ENCODE measurements around the gene DGLUCY. TPM values are rescaled to one million over a fixed set of nuclear protein-coding genes. Genes with fewer than 3 reads are reported as not detected.
"Not testable (repeated sequence)": the region's sequence is repeated elsewhere in the genome, so short reads cannot be mapped to it uniquely, and the experiment has no call there.

The DGLUCY gene, protein sequence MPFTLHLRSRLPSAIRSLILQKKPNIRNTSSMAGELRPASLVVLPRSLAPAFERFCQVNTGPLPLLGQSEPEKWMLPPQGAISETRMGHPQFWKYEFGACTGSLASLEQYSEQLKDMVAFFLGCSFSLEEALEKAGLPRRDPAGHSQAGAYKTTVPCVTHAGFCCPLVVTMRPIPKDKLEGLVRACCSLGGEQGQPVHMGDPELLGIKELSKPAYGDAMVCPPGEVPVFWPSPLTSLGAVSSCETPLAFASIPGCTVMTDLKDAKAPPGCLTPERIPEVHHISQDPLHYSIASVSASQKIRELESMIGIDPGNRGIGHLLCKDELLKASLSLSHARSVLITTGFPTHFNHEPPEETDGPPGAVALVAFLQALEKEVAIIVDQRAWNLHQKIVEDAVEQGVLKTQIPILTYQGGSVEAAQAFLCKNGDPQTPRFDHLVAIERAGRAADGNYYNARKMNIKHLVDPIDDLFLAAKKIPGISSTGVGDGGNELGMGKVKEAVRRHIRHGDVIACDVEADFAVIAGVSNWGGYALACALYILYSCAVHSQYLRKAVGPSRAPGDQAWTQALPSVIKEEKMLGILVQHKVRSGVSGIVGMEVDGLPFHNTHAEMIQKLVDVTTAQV
- 97.5 TPM for total RNA-seq

DNA sequence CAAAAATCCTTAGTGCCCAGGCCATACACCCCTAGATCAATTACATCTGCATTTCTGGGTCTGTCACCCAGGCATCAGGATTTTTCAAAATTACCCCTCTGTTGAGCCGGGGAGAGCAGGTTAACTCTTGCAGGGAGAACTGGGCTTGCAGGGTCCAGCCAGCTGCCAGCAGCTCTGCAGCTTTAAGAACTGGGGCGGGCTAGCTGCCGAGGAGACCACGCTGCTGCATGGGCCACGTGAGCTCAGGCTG is at the start of gene DGLUCY:
Gene DGLUCY, plus strand, starts transcription at position 245 of the 250 bp plus-strand sequence. CDS start 46,222 bp downstream, outside the sequence.
- no peak for DNase-seq (ENCODE audit: low read depth in 2 of 3, low spot score in 2 of 3)

DNA sequence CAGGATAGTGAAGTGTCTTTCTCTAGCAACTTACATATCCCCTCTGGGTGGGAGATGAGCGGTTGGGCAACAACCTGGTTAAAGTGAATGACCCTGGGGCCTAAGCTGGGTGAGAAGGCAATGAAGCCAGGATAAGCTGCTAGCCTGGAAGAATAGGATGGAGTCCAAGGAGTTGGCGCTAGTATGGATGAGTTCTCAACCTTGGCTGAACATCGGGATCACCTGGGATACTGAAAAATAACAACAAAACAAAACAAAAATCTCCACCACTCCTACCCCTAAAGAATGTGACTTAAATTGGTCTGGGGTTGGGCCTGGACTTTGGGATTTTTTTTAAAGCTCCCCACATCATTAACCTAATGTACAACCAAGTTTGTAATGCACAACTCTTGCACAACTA is 48.6 kb upstream of the DGLUCY start:
- no peak for DNase-seq (ENCODE audit: low read depth in 2 of 3, low spot score in 2 of 3)

DNA sequence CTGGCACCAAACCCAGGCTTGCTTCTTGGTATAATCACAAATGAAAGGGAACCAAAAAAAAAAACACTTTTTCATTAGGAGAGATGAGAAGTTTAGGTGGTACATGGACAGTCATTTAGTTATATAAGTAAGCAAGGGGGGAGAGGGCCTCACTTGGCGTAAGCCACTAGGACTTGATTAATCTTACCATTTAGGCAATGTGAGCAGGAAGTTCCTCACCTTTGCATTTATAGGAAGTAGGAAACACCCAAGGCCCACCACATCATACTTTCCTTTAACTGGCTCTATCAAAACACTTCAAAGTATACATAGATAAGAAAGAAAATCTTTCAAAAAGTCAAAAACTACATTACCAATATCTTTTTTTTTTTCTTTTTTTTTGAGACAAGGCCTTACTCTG is 46.7 kb upstream of the DGLUCY start:
- no peak for DNase-seq (ENCODE audit: low read depth in 2 of 3, low spot score in 2 of 3)

DNA sequence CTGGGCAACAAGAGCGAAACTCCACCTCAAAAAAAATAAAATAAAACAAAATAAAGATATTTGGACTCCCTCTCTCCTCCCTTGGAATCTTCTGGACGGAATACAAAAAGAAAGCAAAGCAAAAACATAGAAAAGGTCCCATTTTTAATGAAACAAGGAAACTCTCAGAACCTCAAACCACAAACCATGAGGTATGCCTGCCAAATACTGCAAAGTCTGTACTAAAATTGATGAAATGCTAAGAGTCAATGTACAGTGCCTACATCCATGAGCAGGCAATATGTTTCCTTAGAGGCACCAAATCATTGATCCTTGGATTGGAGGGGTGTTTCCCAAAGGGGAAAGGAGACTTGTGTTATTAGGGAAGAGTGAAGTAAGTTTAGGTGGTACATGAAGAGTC is 45.2 kb upstream of the DGLUCY start:
- DNase-seq (ENCODE audit: low read depth in 2 of 3, low spot score in 2 of 3), result peak in 1 of 3 donors; percentile 64

DNA sequence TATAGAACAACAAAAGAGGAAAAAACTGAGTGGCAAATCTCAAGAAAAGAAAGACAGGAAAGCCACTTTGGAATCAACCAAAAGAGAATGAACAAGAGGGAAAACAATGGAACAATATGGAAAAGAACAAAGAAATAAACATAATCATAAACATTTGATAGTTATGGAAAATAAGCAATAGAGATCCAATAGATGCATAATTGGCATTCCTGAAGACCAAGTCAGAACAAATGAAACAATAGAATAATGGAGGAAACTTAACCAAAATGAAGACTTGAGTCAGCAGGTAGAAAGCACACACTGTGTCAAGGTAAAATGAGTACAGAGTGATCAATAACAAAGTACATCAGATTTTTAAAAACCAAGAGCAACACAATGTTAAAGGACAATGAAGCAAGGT is 43.3 kb upstream of the DGLUCY start:
- DNase-seq (ENCODE audit: low read depth in 2 of 3, low spot score in 2 of 3), result no peak

DNA sequence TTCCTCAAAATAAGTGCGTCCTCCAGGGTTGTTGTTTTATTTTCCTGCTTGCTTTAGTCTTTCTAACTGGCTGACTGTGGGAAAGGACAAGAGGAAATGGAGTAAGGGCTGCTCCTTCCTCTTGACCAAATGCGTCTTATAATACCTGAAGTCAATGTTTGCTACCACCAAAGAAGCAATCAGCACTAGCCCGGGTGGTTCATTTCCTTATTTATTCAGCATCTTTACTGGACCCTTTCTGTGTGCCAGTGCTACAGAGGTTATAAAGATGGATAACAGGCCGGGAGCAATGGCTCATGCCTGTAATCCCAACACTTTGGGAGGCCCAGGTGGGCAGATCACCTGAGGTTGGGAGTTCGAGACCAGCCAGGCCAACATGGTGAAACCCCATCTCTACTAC is 38.3 kb upstream of the DGLUCY start:
- no peak for DNase-seq (ENCODE audit: low read depth in 2 of 3, low spot score in 2 of 3)

DNA sequence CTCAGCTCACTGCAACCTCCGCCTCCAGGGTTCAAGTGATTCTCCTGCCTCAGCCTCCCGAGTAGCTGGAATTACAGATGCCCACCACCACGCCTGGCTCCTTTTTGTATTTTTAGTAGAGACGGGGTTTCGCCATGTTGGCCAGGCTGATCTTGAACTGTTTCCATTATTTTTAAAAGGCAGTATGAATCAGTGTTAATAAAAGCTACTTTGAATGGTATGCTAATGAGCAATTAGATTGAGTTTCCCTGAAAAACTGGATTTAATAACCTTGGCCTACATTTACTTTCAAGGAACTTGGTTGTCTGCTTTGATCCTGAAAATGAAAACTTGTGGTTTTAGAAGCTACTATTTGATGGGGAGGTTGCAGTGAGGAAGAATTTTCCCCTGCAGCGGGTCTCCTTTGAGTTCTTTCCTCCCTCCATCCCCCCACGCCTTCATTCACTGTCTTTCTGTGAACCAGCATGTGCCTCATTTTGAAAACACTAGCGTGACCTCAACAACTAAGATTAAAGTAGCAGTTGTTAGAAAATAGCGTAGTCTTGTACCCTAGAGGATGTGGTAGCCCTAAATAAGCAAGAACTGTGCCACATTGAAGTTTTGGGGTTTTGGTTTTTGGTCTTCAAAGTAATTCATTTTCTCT is 35.7 kb upstream of the DGLUCY start:
- no peak for DNase-seq (ENCODE audit: low read depth in 2 of 3, low spot score in 2 of 3)

DNA sequence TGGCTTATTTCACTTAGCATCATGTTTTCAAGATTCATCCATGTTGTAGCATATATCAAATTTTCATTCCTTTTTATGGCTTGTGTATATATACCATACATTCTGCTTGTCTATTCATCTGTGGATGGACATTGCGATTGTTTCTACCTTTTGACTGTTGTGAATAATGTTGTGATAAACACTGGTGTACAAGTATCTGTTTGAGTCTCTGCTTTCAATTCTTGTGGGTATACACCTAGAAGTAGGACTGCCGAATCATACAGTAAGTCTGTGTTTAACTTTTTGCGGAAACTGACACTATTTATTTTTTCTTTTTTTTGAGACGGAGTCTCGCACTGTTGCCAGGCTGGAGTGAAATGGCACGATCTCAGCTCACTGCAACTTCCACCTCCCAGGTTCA is 33.8 kb upstream of the DGLUCY start:
- no peak for DNase-seq (ENCODE audit: low read depth in 2 of 3, low spot score in 2 of 3)

DNA sequence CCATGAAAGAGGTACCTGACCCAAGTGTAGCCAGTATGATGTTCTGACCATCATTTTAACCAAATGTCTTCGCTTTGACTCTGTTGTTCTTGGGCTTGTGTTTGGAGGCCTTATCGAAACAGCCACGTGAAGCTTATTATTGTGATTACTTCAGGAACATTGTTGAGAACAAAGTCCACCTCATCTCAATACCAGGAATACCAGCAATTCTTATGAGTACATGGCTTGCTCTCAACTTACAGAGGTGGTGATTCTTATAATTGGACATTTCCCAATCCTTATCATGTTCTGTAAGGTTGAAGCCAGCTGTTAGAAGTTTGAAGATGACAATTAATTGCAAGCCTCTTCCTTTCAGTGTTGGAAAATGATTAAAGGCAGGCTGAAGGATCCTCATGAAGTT is 31.6 kb upstream of the DGLUCY start:
- DNase-seq (ENCODE audit: low read depth in 2 of 3, low spot score in 2 of 3), result no peak

DNA sequence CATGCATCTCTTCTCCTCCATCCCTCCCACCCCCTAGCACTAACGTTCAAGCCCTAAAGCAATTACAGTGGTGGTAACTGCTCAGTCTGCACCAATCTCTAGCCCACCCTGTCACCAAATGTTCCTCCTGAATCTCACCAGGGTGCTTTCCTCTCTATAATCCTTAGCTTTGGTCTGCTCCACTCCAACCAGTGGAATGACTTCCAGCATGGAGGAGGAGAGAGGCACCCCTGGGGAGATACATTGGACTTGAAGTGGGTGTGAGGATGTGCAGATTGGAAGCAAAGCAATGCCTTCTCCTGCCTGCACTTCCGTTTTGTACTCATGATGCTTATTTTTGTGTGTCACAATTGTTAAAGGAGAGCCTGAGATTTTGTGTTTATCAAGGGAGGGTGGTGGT is 29.4 kb upstream of the DGLUCY start:
- DNase-seq (ENCODE audit: low read depth in 2 of 3, low spot score in 2 of 3), result no peak

DNA sequence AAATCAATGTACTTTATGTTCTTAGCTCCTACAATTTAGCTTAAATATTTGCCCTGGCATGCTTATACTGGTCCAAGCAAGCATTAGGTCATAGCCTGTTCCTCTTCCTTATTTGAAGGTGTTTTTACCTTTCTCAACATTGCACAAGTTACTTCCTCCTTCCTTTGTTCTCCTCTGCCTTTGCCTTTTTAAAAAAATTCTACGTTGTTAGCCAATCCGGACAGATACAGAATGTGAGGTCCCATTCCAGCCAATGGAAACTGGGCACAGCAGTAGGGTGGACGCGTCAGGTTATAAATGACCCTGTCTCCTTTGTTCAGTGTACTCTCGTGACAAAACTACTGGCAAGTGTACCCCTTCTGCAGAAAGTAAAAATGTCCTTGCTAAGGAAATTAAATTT is 26.4 kb upstream of the DGLUCY start:
- DNase-seq (ENCODE audit: low read depth in 2 of 3, low spot score in 2 of 3), result not testable (repeated sequence)

DNA sequence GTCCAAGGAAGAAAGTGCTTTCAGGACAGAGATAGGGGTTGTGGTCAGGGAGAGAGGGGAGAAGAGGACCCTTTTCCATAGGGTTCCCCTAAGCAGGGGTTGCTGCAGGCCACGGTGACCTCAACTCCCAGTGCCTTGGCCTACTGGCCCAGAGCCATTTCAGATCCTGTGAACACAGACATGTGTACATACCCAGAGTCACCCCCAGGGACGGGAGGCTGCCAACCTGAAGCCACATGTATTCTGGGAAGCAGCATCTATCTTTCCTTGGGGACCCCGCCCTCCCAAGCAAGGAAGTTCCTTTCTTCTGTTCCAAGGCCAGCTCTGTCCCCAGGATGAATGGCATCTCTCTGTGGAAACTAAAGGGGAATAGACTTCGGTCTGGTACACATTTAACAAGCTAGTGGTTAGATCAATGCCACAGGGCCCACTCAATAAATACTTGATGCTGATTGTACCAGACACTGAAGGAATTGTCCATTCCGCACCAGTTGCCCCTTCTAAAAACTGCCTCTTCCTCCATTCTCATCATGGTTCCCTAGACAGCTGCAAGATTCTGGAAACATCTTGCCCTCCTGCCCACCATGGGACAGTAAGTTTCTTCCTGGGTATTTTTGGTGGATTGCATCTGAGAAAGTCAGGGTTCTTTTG is 25.2 kb upstream of the DGLUCY start:
- DNase-seq (ENCODE audit: low read depth in 2 of 3, low spot score in 2 of 3), result no peak

DNA sequence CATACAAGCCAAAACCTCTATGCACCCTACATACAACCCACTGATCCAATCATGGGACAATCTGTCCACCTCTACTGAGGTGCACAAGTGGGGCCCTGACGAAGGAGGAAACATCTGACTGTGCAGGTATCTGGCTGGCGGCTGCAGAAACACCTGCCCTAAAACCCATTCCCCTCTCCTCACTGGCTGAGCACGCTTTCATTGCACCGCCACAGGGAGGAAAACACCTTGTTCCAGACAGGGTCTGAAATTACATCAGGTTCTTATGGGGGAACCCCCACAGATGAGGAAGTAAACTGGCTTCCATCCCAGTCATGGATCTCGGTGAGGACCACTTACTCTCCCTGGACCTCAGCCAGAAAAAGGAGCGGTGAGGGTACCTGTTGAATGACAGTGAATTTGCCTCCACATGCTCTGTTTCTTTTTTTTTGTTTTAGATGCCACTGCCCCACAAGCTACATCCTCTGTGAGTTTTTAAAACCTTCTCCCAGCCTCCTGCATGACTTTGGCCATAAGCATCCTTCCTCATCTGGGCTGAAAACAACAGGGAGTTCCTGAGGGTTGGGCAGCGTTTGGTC is 23.8 kb upstream of the DGLUCY start:
- no peak for DNase-seq (ENCODE audit: low read depth in 2 of 3, low spot score in 2 of 3)

DNA sequence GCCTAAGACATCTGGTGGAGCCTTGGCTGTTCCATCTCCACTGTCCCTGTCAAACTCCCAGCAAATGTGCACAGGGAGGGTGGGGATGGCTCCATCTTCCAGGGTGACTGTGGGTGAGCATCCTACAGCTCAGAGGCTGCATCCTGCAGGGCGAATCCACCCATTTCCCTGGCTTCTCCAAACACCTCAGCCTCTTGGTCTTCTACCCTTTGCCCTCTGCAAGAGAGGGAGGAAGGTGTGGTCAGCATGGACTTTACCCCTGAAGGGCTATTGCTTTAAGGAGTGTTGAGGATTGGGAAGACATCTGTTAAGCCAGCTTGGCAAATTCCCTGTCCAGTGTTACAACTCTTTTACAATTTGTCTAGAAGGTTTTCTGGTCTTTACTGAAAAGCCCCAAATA is 23.1 kb upstream of the DGLUCY start:
- DNase-seq (ENCODE audit: low read depth in 2 of 3, low spot score in 2 of 3), result no peak

DNA sequence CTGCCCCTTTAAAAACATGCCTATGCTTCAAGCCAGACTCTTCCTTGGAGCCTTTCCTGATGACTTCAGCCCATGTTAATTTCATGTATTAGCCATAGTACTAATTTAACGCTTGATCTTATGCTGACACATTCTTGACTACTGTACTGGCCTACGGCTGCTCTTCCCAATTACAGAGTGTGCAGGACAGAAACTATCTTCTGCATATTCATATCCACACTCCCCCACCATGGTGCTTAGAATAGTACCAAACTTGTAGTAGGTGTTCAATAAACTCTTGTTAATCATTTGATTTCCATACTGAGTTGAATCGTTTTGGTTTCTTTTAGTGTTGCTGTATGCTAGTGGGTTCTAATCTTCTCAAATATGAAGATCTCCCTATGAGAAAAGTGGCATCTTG is 21.8 kb upstream of the DGLUCY start:
- no peak for DNase-seq (ENCODE audit: low read depth in 2 of 3, low spot score in 2 of 3)

DNA sequence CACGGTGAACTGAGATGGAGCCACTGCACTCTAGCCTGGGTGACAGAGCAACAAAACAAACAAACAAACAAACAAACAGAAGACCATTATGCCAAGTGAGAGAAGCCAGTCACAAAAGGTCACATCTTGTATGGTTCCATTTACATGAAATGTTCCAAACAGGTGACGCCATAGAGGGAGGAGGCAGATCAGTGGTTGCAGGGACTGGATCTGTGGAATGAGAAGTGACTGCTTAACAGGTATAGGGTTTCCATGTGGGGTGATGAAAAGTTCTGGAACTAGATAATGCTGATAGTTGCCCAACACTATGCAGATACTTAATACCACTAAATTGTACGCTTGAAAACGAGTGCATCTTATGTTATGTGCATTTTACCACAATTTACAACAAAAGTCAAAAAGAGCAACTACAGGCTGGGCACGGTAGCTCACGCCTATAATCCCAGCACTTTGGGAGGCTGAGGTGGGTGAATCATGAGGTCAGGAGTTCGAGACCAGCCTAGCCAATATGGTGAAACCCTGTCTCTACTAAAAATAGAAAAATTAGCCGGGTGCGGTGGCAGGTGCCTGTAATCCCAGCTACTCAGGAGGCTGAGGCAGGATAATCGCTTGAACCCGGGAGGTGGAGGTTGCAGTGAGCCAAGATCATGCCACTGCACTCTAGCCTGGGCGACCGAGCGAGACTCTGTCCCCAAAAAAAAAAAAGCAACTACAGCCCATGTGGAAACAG is 20.0 kb upstream of the DGLUCY start:
- not testable (repeated sequence) for DNase-seq (ENCODE audit: low read depth in 2 of 3, low spot score in 2 of 3)

DNA sequence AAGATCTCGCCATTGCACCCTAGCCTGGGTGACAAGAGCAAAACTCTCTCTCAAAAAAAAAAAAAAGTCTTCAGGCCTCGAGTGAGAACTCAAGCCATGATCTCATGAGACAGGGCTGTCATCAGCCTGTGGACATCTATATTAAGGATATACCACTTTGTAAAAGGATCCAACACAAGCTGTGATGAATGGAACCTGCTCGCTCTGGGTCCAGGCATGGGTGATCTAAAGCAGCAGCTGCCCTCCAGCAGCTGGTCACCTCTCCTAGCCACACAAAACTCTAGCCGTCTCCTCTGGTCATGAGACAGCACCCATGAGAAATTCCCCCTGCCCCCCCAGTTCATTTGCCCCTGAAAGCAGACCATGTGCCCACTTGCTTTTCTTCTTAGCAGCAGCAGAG is 19.1 kb upstream of the DGLUCY start:
- no peak for DNase-seq (ENCODE audit: low read depth in 2 of 3, low spot score in 2 of 3)

DNA sequence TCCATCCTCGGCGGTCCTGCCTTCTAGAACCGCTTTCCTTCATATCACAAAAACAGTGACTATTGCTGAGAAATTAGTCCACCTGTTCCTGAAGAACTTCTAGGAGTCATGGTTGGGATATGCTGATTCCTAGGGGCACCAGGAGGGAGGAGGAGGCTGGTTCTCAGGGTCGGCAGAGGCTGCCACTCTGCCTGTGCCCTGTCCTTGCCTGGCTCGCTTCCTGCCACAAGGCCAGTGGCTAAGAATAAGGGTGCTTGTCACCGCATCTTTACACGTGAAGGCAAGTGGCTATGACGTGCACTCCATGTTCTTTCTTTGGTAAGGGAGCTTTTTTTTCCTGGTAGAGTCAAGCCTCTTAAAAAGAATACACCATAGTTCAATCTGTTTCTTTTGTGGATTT is 18.7 kb upstream of the DGLUCY start:
- DNase-seq (ENCODE audit: low read depth in 2 of 3, low spot score in 2 of 3), result no peak

DNA sequence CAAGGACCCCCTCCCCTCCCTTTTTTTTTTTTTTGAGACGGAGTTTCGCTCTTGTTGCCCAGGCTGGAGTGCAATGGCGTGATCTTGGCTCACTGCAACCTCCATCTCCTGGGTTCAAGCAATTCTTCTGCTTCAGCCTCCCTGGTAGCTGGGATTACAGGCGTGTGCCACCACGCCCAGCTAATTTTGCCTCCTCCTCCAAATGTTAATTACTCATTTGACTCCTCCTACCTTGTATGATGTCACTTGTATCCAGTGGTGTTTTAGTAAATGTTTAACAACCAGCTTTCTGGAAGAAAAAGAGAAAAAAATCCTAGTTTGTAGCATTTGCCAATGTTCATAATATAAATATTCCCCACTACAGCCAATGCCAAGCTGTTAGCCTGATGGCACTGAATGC is 16.2 kb upstream of the DGLUCY start:
- not testable (repeated sequence) for DNase-seq (ENCODE audit: low read depth in 2 of 3, low spot score in 2 of 3)

DNA sequence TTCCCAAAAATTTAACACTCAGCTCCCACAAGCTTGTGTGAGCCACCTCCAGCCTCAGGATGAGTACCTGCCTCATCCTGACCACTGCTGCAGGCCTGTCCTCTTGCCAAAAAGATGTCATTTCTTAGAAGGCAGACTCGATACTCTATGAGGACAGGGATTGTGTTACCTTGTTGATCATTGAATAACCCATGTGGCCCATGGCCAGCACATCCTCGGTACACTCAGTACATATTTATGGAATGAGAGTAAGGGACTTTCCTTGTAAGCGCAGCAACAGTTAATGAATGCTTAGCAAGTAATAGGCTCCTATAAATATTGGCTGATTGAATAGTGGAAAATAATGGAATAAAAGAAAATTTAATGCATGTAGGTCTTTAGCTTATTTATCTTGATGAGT is 15.3 kb upstream of the DGLUCY start:
- no peak for DNase-seq (ENCODE audit: low read depth in 2 of 3, low spot score in 2 of 3)

DNA sequence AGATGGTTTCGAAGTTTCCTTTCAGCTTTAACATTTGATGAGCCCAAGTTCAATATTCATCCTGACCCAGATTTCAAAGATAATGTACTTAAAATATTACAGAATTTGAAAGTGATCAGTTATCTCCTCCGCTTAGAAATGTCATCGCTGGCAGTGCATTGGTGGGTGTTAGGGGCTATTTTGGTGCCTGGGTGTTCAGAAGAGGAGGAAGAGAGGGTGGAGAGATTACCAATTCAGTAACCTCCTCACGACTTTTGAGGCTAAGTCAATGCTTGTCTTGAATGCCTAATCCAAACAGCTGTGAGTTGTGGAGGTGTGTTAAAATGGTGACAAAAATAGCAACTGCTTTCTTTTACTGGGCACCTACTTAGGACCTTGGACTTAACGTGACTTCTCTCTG is 13.8 kb upstream of the DGLUCY start:
- no peak for DNase-seq (ENCODE audit: low read depth in 2 of 3, low spot score in 2 of 3)

Data from hematopoietic multipotent progenitor cell (in vitro differentiated cells).